Choroid plexus epithelial cell (primary cell): ENCODE data around the gene CYB5RL.

Experiments used
- DNase-seq: peaks from one replicate; pipeline ENCODE4 v3.0.0-alpha.2; 2010; ENCODE audit warnings: low read depth
- H3K4me3 ChIP-seq: 2 replicates; pipeline ENCODE4 v1.5.1; 2011; ENCODE audit warnings: low read depth, mild to moderate bottlenecking, control low read depth, low read length, moderate library complexity
- TF ChIP-seq, protein P1 (sequence below): conservative IDR thresholded peaks from 2 replicates; pipeline ENCODE4 v1.5.1; 2011; ENCODE audit warnings: low read depth, mild to moderate bottlenecking, control low read depth, inconsistent platforms, low read length, moderate library complexity

The CYB5RL gene

DNA sequence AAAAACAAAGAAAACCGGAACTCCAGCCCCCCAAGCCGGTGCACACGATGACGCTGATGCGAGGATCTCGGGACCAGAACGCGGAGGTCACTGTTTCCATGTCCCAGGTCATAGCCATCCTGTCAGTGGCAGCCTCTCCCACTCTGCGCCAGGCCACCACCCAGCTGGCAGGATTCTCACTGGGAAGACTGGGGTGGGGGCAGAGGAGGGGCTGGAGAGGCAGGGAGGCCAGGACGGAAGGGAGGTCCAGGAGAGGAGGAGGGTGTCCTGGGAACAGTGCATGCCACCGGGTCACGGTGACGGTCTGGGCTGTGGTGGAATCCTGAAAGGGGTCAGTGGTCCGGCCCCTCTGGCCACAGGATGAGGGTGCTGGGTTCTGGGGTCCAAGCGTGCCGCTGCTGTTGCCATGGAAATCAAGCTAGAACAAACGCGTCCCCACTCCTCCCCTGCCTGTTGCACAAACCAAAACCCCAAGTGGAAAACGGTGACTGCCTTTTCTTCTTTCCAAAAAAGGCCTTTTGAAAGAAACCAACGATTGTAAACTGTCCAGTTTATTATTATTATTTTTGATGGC lies 26.2 kb upstream of the CYB5RL start:
- TF ChIP-seq, protein P1, sequence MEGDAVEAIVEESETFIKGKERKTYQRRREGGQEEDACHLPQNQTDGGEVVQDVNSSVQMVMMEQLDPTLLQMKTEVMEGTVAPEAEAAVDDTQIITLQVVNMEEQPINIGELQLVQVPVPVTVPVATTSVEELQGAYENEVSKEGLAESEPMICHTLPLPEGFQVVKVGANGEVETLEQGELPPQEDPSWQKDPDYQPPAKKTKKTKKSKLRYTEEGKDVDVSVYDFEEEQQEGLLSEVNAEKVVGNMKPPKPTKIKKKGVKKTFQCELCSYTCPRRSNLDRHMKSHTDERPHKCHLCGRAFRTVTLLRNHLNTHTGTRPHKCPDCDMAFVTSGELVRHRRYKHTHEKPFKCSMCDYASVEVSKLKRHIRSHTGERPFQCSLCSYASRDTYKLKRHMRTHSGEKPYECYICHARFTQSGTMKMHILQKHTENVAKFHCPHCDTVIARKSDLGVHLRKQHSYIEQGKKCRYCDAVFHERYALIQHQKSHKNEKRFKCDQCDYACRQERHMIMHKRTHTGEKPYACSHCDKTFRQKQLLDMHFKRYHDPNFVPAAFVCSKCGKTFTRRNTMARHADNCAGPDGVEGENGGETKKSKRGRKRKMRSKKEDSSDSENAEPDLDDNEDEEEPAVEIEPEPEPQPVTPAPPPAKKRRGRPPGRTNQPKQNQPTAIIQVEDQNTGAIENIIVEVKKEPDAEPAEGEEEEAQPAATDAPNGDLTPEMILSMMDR = no peak
- no peak for DNase-seq

DNA sequence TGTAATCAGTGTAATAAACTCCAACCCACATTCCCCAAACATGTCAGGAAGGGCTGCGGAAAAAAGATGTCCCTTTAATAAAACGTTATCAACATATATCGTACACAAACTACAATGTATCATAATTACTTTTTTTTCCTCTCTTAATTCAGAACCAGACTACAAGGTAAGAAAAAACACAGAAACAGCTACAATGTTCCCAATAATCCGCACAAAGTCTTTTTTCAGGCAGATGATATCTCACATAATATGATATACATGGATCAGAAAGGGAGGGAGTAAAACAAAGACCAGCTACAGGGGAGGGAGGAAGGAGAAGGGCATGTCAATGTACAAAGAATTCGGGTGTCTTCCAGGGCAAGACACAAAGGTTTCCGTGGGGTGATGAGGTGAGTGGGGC lies 25.5 kb upstream of the CYB5RL start:
- TF ChIP-seq, protein P1 = no peak
- no peak overlapping the region for H3K4me3 ChIP-seq
- DNase-seq = no peak

More for the DNA sequence above, 26.2 kb upstream of the CYB5RL start:
- no peak overlapping the region for H3K4me3 ChIP-seq

DNA sequence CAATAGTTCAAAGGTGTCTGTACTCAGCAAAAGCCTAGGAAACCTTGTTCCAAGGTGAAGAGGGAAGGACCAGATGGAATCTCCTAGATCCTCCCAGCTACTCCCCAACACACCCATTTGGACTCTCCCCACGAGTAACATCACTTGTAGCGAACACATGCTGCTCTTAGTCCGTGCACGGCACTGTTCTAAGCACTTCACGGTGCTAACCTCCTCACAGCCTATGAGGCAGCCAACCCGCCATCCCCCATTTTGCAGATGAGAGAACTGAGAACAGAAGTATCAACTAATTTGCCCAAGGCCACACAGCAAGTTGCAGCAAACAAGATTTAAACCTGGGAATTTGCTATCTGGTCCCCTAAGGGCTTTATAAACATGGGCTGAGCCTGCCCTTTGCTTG lies 24.4 kb upstream of the CYB5RL start:
- no peak for DNase-seq
- TF ChIP-seq, protein P1 = no peak
- H3K4me3 ChIP-seq = no peak overlapping the region

DNA sequence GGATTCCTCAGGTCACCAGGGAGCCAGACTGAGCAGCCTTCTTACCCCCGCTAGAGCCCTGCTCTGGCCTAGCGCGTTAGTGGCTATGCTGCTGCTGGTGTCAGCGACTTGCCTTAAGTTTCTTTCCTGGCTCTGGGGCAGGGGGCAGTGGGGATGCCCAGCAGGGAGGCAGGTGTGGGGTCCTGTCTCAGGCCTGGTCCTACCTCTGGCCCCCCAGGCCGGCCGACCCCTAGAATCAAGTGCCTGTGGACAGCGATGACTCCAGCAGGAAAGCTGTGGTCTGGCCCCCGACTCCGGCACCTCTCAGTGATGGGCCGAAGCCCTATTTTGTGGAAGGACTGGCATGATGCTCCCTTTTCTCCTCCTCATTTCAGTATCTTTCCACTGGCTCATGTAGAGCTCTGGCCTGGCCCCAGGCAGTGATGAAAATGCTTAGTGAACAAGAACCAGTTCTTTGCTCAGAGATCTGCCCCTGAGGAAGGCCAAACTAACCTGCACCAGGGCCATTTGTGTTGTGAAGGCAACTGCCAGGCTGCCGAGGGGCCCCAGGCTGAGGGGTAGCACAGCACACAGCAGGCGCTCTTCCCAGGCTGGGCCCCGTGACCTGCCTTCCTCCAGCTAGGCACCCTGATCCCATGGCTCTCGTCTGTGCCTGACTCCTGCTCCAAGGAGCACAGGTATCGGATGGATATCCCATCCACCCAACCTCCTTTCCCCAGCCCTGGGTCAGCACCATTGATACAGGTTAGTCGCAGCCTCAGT lies 23.8 kb upstream of the CYB5RL start:
- H3K4me3 ChIP-seq = no peak overlapping the region
- TF ChIP-seq, protein P1 = no peak
- DNase-seq = no peak

DNA sequence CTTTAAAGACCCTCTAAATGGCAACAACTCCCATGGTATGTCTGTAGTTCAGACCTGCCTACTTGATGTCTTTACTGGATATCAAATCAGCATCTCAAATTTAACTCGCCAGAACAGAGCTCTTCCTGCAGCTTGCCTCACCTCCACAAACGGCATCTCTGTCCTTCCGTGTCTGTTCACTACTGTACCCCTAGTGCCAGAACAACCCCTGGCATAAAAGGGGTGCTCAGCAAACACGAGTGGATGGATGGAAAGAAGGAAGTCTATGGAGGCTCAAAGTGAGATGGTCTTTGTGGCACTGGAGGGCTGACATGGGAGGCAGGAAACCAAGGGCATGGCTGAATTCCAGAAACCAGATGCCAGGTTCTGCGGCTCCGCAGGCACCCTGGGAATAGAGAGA lies 22.9 kb upstream of the CYB5RL start:
- TF ChIP-seq, protein P1 = no peak
- no peak overlapping the region for H3K4me3 ChIP-seq

DNA sequence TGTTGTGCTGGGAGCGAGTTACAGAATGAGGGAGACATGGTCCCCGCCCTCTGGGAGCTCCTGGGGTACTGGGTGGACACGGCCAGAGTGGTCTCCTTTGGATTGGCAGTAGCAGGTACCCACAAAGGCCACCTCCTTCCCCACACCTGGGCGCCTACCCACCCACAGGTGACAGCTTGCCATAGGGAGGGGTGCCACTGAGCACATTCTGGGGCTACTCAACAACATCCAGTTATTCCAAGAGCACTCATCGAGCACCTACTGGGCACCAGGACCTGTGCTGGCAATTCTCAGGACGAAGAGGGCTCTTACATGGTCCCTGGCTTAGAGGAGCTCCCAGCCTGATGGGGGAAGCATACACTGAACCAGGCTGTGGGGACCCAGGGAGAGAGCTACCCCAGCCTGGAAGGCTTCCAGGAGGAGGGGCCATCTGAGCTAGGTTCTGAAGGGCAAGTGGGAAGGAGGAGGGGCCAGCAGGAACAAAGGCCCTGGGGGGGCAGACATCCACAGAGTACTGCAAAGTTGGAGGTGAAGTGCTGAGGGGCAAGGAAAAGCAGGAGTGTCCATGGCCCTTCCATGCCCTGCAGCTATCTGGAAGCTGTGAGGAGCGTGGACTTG lies 22.1 kb upstream of the CYB5RL start:
- TF ChIP-seq, protein P1 = no peak
- H3K4me3 ChIP-seq = no peak overlapping the region
- DNase-seq = no peak

More for the DNA sequence above, 22.9 kb upstream of the CYB5RL start:
- no peak for DNase-seq
